WTC11 (cell line): ENCODE measurements around the gene PHKG2. TPM values are rescaled to one million over a fixed set of nuclear protein-coding genes. Genes with fewer than 3 reads are reported as not detected.
A peak's percentile ranks its signal among the peaks of the same experiment; 100 is the strongest.

ENCODE experiments used
- ATAC-seq: fragments of 200-7000 bp; cut with Tn5 transposase; 2 replicates; pipeline ENCODE4 v1.10.0; 2021; ENCODE audit warnings: mild to moderate bottlenecking, moderate library complexity
- CTCF ChIA-PET: fragments of 300-600 bp; sonication (Branson Sonifier 250); formaldehyde crosslinking; loops from one replicate; lab custom pipeline; 2021; ENCODE audit warnings: antibody characterized with exemption; lab: Charles Lee
- POLR2A ChIA-PET: fragments of 350-600 bp; sonication (Branson Sonifier 250); formaldehyde crosslinking; loops from one replicate; lab custom pipeline; 2021; ENCODE audit warnings: antibody characterized with exemption; lab: Charles Lee
- DNase-seq: peaks from one replicate; pipeline ENCODE4 v3.0.0; 2021; ENCODE audit warnings: low spot score
- H3K27ac Mint-ChIP-seq: 2 replicates; pipeline ENCODE4 v1.8.0; 2021; ENCODE audit warnings: mixed read lengths
- H3K27me3 Mint-ChIP-seq: 2 replicates; pipeline ENCODE4 v1.8.0; 2021; ENCODE audit warnings: low read depth, mild to moderate bottlenecking, moderate library complexity, mixed read lengths
- H3K36me3 Mint-ChIP-seq: 2 replicates; pipeline ENCODE4 v1.8.0; 2021; ENCODE audit warnings: mixed read lengths
- H3K4me1 Mint-ChIP-seq: 2 replicates; pipeline ENCODE4 v1.8.0; 2022; ENCODE audit warnings: mixed read lengths
- H3K4me3 Mint-ChIP-seq: 2 replicates; pipeline ENCODE4 v1.8.0; 2021; ENCODE audit warnings: mild to moderate bottlenecking, moderate library complexity, mixed read lengths
- H3K9me3 Mint-ChIP-seq: 2 replicates; pipeline ENCODE4 v1.8.0; 2021; ENCODE audit warnings: mixed read lengths
- E2F4 ChIP-seq: sonication (generic); formaldehyde crosslinking; IDR thresholded peaks from 2 replicates; pipeline ENCODE4 v1.8.1; 2022; ENCODE audit warnings: low read depth, mild to moderate bottlenecking, moderate library complexity, missing genetic modification reagents, borderline replicate concordance
- EMX1 ChIP-seq: fragments of 250-450 bp; sonication (Bioruptor Pico); IDR thresholded peaks from 2 replicates; pipeline ENCODE4 v1.8.0; 2021; ENCODE audit warnings: mild to moderate bottlenecking
- FOXJ3 ChIP-seq: sonication (generic); formaldehyde crosslinking; IDR thresholded peaks from 2 replicates; pipeline ENCODE4 v1.9.0; 2021; ENCODE audit warnings: missing genetic modification reagents, mild to moderate bottlenecking, borderline replicate concordance
- KAT7 ChIP-seq: sonication (generic); formaldehyde crosslinking; IDR thresholded peaks from 2 replicates; pipeline ENCODE4 v1.8.1; 2023; ENCODE audit warnings: missing genetic modification reagents, mild to moderate bottlenecking, borderline replicate concordance
- NR3C1 ChIP-seq: sonication (generic); formaldehyde crosslinking; conservative IDR thresholded peaks from 2 replicates; pipeline ENCODE4 v1.8.1; 2023; ENCODE audit warnings: low read depth, mild to moderate bottlenecking, missing genetic modification reagents
- RELA ChIP-seq: sonication (generic); formaldehyde crosslinking; IDR thresholded peaks from 2 replicates; pipeline ENCODE4 v1.8.1; 2022; ENCODE audit warnings: missing genetic modification reagents, mild to moderate bottlenecking, borderline replicate concordance
- TEAD1 ChIP-seq: sonication (generic); formaldehyde crosslinking; IDR thresholded peaks from 2 replicates; pipeline ENCODE4 v1.8.0; 2022; ENCODE audit warnings: mild to moderate bottlenecking, missing genetic modification reagents
- TEAD4 ChIP-seq: sonication (generic); formaldehyde crosslinking; IDR thresholded peaks from 2 replicates; pipeline ENCODE4 v1.8.0; 2022; ENCODE audit warnings: mild to moderate bottlenecking, missing genetic modification reagents
- ZNF219 ChIP-seq: sonication (generic); formaldehyde crosslinking; IDR thresholded peaks from 2 replicates; pipeline ENCODE4 v1.8.0; 2023; ENCODE audit warnings: missing genetic modification reagents, mild to moderate bottlenecking, borderline replicate concordance
- ZNF317 ChIP-seq: sonication (generic); formaldehyde crosslinking; IDR thresholded peaks from 2 replicates; pipeline ENCODE4 v1.8.1; 2023; ENCODE audit warnings: low read depth, mild to moderate bottlenecking, moderate library complexity, missing genetic modification reagents, borderline replicate concordance
- ZNF423 ChIP-seq: fragments of 250-450 bp; sonication (Bioruptor Pico); IDR thresholded peaks from 2 replicates; pipeline ENCODE4 v2.1.2; 2022; ENCODE audit warnings: mild to moderate bottlenecking, moderate library complexity
- total RNA-seq: library from RNA; stranded (reverse); gene quantifications from 3 replicates; pipeline ENCODE4 v1.2.3, GENCODE V29; 2021
- TF ChIP-seq, protein P1 (sequence below): sonication (generic); formaldehyde crosslinking; conservative IDR thresholded peaks from 2 replicates; pipeline ENCODE4 v1.8.1; 2022; ENCODE audit warnings: mild to moderate bottlenecking, missing genetic modification reagents
- TF ChIP-seq, protein P2 (sequence below): fragments of 250-450 bp; sonication (Bioruptor Pico); conservative IDR thresholded peaks from 2 replicates; pipeline ENCODE4 v1.9.0; 2021; ENCODE audit warnings: mild to moderate bottlenecking
- TF ChIP-seq, protein P3 (sequence below): sonication (generic); formaldehyde crosslinking; IDR thresholded peaks from 2 replicates; pipeline ENCODE4 v1.8.1; 2022; ENCODE audit warnings: mild to moderate bottlenecking, missing genetic modification reagents, moderate library complexity, borderline replicate concordance
- TF ChIP-seq, protein P4 (sequence below): sonication (generic); formaldehyde crosslinking; IDR thresholded peaks from 2 replicates; pipeline ENCODE4 v1.8.0; 2023; ENCODE audit warnings: missing genetic modification reagents, mild to moderate bottlenecking, borderline replicate concordance
- TF ChIP-seq, protein P5 (sequence below): sonication (generic); formaldehyde crosslinking; IDR thresholded peaks from 2 replicates; pipeline ENCODE4 v1.8.1; 2023; ENCODE audit warnings: mild to moderate bottlenecking, missing genetic modification reagents, borderline replicate concordance
- TF ChIP-seq, protein P6 (sequence below): sonication (generic); formaldehyde crosslinking; IDR thresholded peaks from 2 replicates; pipeline ENCODE4 v1.8.1; 2023; ENCODE audit warnings: mild to moderate bottlenecking, missing genetic modification reagents, moderate library complexity

PHKG2 gene
- total RNA-seq, 1 experiment from 2014 or later = 50.5 TPM

DNA sequence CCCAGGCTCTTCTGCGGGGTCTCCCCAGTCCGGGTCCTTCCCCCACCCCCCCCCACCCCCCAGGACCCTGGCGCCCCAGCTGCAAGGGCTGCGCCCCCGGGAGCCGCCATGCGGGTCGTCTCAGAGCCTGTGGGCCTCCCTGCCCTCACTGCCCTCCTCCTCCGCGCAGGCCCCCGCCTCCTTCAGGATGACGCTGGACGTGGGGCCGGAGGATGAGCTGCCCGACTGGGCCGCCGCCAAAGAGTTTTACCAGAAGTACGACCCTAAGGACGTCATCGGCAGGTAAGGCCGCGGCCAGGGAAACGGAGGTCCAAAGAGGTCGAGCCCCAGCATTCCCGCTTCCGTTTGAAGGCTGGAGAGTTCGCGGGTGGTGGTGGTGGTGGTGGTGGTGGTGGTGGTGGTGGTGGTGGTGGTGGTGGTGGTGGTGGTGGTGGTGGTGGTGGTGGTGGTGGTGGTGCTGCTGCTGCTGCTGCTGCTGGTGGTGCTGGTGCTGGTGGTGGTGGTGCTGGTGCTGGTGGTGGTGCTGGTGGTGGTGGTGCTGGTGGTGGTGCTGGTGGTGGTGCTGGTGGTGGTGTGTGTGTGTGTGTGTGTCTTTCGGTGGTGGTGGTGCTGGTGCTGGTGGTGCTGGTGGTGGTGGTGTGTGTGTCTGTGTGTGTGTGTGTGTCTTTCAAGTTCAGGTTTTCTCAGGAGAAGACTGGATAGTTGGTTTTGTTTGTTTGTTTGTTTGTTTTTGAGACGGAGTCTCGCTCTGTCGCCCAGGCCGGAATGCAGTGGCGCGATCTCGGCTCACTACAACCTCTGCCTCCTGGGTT lies 615 bp downstream of the PHKG2 start:
- POLR2A ChIA-PET = interaction anchor here (0.7 to 1.6 kb wide), 8 partner anchors 12 to 90 kb away, joined by 3 to 12 read pairs (median 4); no protein-coding TSS in a partner anchor
- CTCF ChIA-PET = interaction anchor here (0.7 to 2.0 kb wide), 10 partner anchors 11 to 656 kb away, joined by 3 to 11 read pairs (median 3); no protein-coding TSS in a partner anchor
- Mint-ChIP-seq H3K9me3 (no peaks in the 10 kb centered on the region), H3K4me3 (peak overlapping the region; percentile 94), H3K27ac (peak overlapping the region; percentile 96), H3K36me3 (peaks cover 17% of the 10 kb centered on the region), H3K27me3 (no peaks in the 10 kb centered on the region), H3K4me1 (peaks cover 7% of the 10 kb centered on the region)
- TF ChIP-seq ZNF219 = no peak
- no peak for TF ChIP-seq ZNF317 (CRISPR knock-in tag)
- ATAC-seq (peak; percentile 23), DNase-seq (peak; percentile 65)

GRCh38 chr16:30750201-30750600 lies 2.0 kb downstream of the PHKG2 start:
- H3K4me1 Mint-ChIP-seq = peaks cover 7% of the 10 kb centered on the region
- no peaks in the 10 kb centered on the region for H3K9me3 Mint-ChIP-seq
- H3K27ac Mint-ChIP-seq = peak overlapping the region; percentile 32; the same call in 1 of the 2 replicates
- peaks cover 20% of the 10 kb centered on the region for H3K36me3 Mint-ChIP-seq
- ChIA-PET POLR2A (no interaction called here), CTCF (no interaction called here)
- H3K4me3 Mint-ChIP-seq = peak overlapping the region; percentile 94; the same call in 1 of the 2 replicates
- DNase-seq (no peak), ATAC-seq (no peak)
- no peaks in the 10 kb centered on the region for H3K27me3 Mint-ChIP-seq
- no peak for TF ChIP-seq NR3C1
- TF ChIP-seq TEAD4 (CRISPR knock-in tag) = no peak
- TF ChIP-seq EMX1 (CRISPR knock-in tag) = no peak
- TF ChIP-seq, protein P1, sequence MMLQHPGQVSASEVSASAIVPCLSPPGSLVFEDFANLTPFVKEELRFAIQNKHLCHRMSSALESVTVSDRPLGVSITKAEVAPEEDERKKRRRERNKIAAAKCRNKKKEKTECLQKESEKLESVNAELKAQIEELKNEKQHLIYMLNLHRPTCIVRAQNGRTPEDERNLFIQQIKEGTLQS (CRISPR knock-in tag) = no peak
- TF ChIP-seq KAT7 (CRISPR knock-in tag) = no peak
- TF ChIP-seq, protein P2, sequence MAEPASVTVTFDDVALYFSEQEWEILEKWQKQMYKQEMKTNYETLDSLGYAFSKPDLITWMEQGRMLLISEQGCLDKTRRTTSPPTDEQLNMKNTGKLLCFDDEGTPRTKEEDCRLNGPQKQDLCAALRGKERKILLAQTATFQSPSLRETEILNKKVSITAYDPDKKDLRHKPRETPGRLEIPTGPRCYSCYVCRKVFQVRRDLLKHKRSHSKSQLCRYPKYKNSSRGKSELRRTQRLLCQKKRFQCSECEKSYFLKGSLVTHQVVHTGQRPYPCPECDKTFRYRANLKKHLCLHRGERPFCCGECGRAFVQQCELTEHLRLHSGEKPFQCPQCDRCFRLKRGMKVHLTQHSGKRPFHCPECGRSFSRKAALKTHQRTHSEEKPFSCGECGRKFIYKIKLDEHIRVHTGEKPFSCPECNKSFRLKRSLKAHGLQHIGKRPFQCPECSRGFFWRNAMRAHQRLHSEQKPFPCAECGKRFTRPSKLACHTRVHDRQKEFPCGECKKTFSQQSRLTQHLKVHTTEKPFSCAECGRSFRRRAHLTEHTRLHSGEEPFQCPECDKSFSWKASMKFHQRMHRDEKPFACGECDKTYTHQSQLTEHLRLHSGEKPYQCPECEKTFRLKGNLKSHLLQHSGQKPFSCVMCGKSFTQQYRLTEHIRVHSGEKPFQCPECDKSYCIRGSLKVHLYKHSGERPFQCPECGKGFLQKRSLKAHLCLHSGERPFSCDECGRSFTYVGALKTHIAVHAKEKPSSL (CRISPR knock-in tag) = no peak
- no peak for TF ChIP-seq RELA (CRISPR knock-in tag)
- TF ChIP-seq, protein P3, sequence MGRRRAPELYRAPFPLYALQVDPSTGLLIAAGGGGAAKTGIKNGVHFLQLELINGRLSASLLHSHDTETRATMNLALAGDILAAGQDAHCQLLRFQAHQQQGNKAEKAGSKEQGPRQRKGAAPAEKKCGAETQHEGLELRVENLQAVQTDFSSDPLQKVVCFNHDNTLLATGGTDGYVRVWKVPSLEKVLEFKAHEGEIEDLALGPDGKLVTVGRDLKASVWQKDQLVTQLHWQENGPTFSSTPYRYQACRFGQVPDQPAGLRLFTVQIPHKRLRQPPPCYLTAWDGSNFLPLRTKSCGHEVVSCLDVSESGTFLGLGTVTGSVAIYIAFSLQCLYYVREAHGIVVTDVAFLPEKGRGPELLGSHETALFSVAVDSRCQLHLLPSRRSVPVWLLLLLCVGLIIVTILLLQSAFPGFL (CRISPR knock-in tag) = no peak
- no peak for TF ChIP-seq TEAD1 (CRISPR knock-in tag)
- TF ChIP-seq ZNF423 (CRISPR knock-in tag) = no peak
- TF ChIP-seq, protein P4, sequence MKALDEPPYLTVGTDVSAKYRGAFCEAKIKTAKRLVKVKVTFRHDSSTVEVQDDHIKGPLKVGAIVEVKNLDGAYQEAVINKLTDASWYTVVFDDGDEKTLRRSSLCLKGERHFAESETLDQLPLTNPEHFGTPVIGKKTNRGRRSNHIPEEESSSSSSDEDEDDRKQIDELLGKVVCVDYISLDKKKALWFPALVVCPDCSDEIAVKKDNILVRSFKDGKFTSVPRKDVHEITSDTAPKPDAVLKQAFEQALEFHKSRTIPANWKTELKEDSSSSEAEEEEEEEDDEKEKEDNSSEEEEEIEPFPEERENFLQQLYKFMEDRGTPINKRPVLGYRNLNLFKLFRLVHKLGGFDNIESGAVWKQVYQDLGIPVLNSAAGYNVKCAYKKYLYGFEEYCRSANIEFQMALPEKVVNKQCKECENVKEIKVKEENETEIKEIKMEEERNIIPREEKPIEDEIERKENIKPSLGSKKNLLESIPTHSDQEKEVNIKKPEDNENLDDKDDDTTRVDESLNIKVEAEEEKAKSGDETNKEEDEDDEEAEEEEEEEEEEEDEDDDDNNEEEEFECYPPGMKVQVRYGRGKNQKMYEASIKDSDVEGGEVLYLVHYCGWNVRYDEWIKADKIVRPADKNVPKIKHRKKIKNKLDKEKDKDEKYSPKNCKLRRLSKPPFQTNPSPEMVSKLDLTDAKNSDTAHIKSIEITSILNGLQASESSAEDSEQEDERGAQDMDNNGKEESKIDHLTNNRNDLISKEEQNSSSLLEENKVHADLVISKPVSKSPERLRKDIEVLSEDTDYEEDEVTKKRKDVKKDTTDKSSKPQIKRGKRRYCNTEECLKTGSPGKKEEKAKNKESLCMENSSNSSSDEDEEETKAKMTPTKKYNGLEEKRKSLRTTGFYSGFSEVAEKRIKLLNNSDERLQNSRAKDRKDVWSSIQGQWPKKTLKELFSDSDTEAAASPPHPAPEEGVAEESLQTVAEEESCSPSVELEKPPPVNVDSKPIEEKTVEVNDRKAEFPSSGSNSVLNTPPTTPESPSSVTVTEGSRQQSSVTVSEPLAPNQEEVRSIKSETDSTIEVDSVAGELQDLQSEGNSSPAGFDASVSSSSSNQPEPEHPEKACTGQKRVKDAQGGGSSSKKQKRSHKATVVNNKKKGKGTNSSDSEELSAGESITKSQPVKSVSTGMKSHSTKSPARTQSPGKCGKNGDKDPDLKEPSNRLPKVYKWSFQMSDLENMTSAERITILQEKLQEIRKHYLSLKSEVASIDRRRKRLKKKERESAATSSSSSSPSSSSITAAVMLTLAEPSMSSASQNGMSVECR (CRISPR knock-in tag) = no peak
- TF ChIP-seq FOXJ3 (CRISPR knock-in tag) = no peak
- no peak for TF ChIP-seq E2F4 (CRISPR knock-in tag)
- TF ChIP-seq, protein P5, sequence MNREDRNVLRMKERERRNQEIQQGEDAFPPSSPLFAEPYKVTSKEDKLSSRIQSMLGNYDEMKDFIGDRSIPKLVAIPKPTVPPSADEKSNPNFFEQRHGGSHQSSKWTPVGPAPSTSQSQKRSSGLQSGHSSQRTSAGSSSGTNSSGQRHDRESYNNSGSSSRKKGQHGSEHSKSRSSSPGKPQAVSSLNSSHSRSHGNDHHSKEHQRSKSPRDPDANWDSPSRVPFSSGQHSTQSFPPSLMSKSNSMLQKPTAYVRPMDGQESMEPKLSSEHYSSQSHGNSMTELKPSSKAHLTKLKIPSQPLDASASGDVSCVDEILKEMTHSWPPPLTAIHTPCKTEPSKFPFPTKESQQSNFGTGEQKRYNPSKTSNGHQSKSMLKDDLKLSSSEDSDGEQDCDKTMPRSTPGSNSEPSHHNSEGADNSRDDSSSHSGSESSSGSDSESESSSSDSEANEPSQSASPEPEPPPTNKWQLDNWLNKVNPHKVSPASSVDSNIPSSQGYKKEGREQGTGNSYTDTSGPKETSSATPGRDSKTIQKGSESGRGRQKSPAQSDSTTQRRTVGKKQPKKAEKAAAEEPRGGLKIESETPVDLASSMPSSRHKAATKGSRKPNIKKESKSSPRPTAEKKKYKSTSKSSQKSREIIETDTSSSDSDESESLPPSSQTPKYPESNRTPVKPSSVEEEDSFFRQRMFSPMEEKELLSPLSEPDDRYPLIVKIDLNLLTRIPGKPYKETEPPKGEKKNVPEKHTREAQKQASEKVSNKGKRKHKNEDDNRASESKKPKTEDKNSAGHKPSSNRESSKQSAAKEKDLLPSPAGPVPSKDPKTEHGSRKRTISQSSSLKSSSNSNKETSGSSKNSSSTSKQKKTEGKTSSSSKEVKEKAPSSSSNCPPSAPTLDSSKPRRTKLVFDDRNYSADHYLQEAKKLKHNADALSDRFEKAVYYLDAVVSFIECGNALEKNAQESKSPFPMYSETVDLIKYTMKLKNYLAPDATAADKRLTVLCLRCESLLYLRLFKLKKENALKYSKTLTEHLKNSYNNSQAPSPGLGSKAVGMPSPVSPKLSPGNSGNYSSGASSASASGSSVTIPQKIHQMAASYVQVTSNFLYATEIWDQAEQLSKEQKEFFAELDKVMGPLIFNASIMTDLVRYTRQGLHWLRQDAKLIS = no peak
- TF ChIP-seq, protein P6, sequence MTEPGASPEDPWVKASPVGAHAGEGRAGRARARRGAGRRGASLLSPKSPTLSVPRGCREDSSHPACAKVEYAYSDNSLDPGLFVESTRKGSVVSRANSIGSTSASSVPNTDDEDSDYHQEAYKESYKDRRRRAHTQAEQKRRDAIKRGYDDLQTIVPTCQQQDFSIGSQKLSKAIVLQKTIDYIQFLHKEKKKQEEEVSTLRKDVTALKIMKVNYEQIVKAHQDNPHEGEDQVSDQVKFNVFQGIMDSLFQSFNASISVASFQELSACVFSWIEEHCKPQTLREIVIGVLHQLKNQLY = no peak
